Activated T-cell treated with anti-CD3 and anti-CD28 coated beads, Interleukin-2, amount 50 U/mL, for 4 hours (primary cell): ENCODE results near the gene CLN6. TPM values are rescaled to one million over a fixed set of nuclear protein-coding genes. Genes with fewer than 3 reads are reported as not detected.
"Not testable (repeated sequence)": the region's sequence is repeated elsewhere in the genome, so short reads cannot be mapped to it uniquely, and the experiment has no call there.

ENCODE experiments used
- ATAC-seq, 2 donors: fragments of 200-7000 bp; cut with Tn5 transposase; one replicate each; pipeline ENCODE4 v1.10.0; 2021
- DNase-seq: peaks from one replicate; pipeline ENCODE4 v3.0.0-alpha.2; 2020
- H3K27me3 Mint-ChIP-seq: one replicate; pipeline ENCODE4 v1.8.0; 2021; ENCODE audit warnings: low read depth, mixed read lengths
- H3K36me3 Mint-ChIP-seq: one replicate; pipeline ENCODE4 v1.8.0; 2022; ENCODE audit warnings: mixed read lengths; ENCODE audit not compliant: insufficient read depth
- H3K4me1 Mint-ChIP-seq: one replicate; pipeline ENCODE4 v1.8.0; 2021; ENCODE audit warnings: low read depth, mixed read lengths
- H3K4me3 Mint-ChIP-seq: one replicate; pipeline ENCODE4 v1.8.0; 2021; ENCODE audit warnings: mild to moderate bottlenecking, moderate library complexity, mixed read lengths
- H3K9me3 Mint-ChIP-seq: one replicate; pipeline ENCODE4 v1.8.0; 2021; ENCODE audit warnings: mixed read lengths
- total RNA-seq, 3 donors: library from RNA; stranded (reverse); gene quantifications; one replicate each; pipeline ENCODE4 v1.2.1, GENCODE V29; 2021

Gene CLN6
- total RNA-seq, 3 donors from 2014 or later: 82.6 to 94.4 (median 91.3) TPM

DNA sequence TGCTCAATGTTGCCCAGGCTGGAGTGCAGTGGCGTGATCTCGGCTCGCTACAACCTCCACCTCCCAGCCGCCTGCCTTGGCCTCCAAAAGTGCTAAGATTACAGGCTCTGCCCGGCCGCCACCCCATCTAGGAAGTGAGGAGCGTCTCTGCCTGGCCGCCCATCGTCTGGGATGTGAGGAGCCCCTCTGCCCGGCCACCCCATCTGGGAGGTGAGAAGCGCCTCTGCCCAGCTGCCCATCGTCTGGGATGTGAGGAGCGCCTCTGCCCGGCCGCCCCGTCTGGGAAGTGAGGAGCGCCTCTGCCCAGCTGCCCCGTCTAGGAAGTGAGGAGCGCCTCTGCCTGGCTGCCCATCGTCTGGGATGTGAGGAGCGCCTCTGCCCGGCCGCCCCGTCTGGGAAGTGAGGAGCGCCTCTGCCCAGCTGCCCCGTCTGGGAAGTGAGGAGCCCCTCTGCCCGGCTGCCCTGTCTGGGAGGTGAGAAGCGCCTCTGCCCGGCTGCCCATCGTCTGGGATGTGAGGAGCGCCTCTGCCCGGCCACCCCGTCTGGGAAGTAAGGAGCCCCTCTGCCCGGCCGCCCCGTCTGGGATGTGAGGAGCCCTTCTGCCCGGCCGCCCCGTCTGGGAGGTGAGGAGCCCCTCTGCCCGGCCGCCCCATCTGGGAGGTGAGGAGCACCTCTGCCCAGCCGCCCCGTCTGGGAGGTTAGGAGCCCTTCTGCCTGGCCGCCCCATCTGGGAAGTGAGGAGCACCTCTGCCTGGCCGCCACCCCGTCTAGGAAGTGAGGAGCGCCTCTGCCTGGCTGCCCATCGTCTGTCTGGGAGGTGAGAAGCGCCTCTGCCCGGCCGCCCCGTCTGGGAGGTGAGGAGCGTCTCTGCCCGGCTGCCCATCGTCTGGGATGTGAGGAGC is 7.7 kb downstream of the CLN6 start:
- DNase-seq, ATAC-seq, H3K4me3 Mint-ChIP-seq, H3K27me3 Mint-ChIP-seq, H3K36me3 Mint-ChIP-seq, H3K9me3 Mint-ChIP-seq: not testable (repeated sequence)
- peaks cover 11% of the 10 kb centered on the region for H3K4me1 Mint-ChIP-seq

DNA sequence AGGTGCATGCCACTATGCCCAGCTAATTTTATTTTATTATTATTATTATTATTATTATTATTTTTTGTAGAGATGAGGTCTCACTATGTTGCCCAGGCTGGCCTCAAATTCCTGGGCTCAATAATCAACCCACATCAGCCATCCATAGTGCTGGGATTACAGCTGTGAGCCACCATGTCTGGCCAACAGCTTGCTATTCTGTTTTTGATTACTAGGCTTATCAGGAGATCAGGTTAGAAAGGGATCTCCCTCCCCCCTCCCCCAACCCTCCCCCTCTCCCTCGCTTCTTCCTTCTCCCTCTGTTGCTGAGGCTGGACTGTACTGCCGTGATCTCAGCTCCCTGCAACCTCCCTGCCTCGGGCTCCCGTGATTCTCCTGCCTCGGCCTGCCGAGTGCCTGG is 8.6 kb downstream of the CLN6 start:
- H3K36me3 Mint-ChIP-seq: peaks cover 8% of the 10 kb centered on the region
- H3K4me3 Mint-ChIP-seq: no peak overlapping the region
- H3K9me3 Mint-ChIP-seq: no peaks in the 10 kb centered on the region
- no peaks in the 10 kb centered on the region for H3K27me3 Mint-ChIP-seq
- ATAC-seq (no peak), DNase-seq (no peak)
- H3K4me1 Mint-ChIP-seq: peaks cover 8% of the 10 kb centered on the region

DNA sequence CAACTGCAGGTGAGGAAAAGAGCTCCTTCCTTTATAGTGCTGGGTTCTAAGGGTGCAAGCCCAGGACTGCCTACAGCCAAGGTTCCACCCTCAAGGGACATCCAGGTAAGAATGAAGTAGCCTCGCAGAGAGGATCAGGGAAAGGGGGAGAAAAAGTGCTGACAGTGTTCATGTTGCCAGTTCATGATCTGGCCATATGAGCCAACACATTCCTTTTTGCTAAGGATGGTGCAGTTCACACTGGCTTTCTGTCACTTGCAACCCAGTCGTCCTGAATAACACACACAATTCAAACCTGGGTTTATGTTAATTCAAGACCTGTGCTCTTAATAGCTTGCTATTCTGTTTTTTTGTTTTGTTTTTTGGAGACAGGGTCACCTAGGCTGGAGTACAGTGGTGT is 9.0 kb downstream of the CLN6 start:
- H3K9me3 Mint-ChIP-seq: no peaks in the 10 kb centered on the region
- H3K27me3 Mint-ChIP-seq: no peaks in the 10 kb centered on the region
- peaks cover 8% of the 10 kb centered on the region for H3K36me3 Mint-ChIP-seq
- DNase-seq (no peak), ATAC-seq (no peak)
- H3K4me3 Mint-ChIP-seq: no peak overlapping the region
- H3K4me1 Mint-ChIP-seq: peaks cover 8% of the 10 kb centered on the region

DNA sequence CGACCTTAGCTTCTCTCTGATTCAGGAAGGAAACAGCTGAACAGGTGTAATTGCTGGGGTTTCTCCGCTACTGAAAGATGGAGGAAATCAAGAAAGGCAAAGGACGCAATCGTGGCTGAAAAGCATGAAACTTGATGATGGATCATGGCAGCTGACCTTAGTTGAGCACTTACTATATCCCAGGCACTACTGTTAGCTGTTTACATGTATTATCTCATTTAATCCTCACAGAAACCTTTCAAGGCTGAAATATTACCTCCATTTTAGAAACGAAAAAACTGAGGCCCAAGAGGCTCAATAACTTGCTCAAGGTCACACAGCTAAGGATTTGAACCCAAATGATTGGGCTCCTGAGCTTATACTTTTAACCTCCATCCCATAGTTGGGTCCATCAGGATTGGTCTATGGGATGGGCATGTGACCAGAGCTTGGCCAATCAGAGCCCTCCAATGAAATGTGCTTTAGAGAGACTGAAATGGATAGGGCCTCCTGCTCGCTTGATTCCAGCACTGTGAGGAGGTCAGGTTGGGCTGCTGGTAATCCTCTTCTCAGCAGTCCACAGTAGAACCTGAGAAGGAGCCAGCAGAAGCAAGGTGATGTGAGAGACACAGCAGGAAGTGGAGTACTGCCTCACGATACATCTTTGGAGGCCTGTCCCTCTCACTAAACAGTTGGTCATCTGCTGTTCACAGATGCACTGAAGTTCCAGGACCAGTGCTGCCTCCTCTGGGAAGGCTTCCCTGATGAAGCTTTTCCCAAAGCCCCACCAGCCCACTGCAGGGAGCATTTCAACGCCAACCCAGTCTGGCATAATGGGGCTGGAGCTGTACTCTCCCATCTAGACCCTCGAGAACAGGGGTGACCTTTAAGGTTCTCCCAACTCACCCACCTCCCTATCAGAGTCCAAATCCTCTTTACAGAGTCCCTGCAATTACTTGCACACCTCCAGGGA is 10.4 kb downstream of the CLN6 start:
- Mint-ChIP-seq H3K27me3 (no peaks in the 10 kb centered on the region), H3K36me3 (peaks cover 8% of the 10 kb centered on the region), H3K4me1 (no peaks in the 10 kb centered on the region), H3K4me3 (no peak overlapping the region), H3K9me3 (no peaks in the 10 kb centered on the region)
- no peak for DNase-seq
- no peak for ATAC-seq

DNA sequence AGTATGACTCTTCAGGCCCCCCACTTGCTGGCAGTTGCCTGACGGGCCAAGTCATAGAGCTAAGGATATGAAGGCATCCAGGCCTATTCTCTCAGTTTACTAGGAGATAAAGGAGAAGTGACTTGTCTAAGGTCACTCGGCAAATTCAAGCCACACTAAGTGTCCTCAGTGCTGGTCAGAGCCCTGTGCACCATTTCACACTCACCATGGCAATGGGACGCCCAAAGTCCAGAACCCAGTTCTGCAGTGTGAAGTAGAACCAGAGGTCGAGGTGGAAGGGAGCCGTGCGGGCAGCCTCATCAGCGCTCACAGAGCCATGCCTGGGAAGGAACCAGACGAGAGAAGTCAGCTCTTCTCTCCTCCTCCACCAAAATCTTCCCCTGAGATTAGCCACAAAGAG is 11.2 kb downstream of the CLN6 start:
- Mint-ChIP-seq H3K27me3 (no peaks in the 10 kb centered on the region), H3K4me3 (no peak overlapping the region), H3K4me1 (no peaks in the 10 kb centered on the region), H3K36me3 (peaks cover 10% of the 10 kb centered on the region), H3K9me3 (no peaks in the 10 kb centered on the region)
- ATAC-seq (no peak), DNase-seq (no peak)

DNA sequence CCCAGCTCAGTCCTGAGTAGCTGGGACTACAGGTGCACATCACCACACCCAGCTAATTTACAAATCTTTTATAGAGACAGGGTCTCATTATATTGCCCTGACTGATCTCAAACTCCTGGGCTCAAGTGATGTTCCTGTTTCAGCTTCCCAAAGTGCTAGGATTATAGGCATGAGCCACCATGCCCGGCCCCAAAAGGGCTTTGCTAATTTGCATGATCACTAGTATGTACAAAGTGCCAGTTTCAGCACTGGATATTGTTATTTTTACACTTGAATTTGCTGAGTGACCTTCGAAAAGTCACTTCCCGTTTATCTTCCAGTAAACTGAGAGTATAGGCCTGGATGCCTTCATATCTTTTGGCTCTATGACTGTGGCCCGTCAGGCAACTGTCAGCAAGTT is 12.2 kb downstream of the CLN6 start:
- H3K9me3 Mint-ChIP-seq: no peaks in the 10 kb centered on the region
- peaks cover 10% of the 10 kb centered on the region for H3K36me3 Mint-ChIP-seq
- DNase-seq (no peak), ATAC-seq (no peak)
- H3K4me1 Mint-ChIP-seq: no peaks in the 10 kb centered on the region
- no peaks in the 10 kb centered on the region for H3K27me3 Mint-ChIP-seq
- no peak overlapping the region for H3K4me3 Mint-ChIP-seq

DNA sequence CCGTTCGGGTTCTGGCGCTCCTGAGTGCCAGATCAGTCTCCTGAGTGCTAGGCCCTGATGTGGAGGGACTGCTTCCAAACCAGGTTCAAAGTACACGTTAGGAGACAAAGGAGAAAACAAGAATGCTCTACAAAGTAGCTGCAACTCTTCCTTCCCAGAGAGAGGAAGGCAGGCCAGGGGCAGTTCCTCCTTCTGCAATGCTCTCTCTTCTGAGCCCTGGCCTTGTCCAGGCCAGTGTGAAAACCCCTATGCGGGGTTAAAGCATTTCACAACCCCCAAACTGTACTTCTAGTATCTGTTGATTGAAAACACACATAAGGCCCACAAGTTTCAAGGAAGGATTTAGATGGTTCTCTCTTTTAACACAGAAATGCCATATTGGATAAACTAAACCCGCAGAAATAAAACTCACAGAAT is 14.7 kb downstream of the CLN6 start:
- Mint-ChIP-seq H3K9me3 (no peaks in the 10 kb centered on the region), H3K4me1 (peaks cover 4% of the 10 kb centered on the region), H3K36me3 (peaks cover 10% of the 10 kb centered on the region), H3K27me3 (no peaks in the 10 kb centered on the region), H3K4me3 (no peak overlapping the region)
- ATAC-seq (no peak), DNase-seq (no peak)

DNA sequence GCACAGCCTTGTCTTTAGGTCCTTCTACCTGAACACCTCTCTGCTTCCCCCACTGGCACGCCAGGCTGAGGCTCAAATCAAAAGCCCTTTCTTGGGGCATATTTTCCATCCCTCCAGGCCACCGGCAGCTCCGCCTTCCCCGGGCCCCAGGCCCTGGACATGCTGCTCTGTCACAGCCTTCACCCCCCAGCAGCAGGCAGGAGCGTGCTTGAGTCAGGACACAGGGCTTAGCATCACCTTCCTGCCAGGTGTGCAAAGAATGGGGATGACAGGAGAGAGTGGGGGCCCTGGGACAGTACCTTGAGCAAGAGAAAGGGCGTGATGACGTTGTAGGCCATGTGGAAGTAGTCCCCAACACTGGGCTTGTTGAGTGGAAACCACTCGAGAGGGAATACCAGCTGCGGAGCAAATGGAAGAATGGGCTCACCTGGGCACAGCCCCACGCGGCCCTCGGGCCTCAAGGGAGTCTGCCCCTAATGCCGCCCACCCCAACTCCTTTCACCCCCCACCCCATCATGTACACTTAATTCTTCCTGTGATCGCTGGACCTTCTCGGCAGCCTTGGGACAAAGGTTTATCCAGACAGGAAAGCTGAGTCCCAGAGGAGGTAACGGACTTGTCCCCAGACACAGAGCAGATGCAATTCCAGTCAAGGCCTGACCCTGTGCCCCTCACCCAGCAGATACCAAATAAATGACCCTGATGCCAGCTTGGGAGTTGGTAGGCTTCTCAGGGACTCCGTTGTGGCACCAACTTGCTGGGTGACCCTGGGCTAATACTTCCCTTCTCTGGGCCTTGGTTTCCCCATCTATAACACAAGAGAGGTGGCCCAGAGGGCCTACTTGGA is 15.3 kb downstream of the CLN6 start:
- DNase-seq (no peak), ATAC-seq (no peak)
- peaks cover 10% of the 10 kb centered on the region for H3K36me3 Mint-ChIP-seq
- no peaks in the 10 kb centered on the region for H3K27me3 Mint-ChIP-seq
- H3K9me3 Mint-ChIP-seq: no peaks in the 10 kb centered on the region
- H3K4me3 Mint-ChIP-seq: no peak overlapping the region
- H3K4me1 Mint-ChIP-seq: peaks cover 9% of the 10 kb centered on the region

DNA sequence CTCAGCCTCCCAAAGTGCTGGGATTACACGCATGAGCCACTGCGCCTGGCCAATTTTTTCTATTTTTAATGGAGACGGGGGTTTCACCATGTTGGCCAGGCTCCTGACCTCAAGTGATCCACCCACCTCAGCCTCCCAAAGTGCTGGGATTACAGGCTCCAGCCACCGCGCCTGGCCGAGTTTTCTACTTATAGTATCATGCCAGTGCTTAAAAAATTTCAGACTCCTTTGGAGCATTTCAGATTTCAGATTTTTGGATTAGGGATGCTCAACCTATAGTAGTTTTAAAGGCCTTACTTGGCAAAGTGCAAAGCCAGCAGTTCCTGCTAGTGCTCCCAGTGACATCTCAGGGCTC is 16.1 kb downstream of the CLN6 start:
- H3K4me1 Mint-ChIP-seq: peaks cover 13% of the 10 kb centered on the region
- H3K4me3 Mint-ChIP-seq, DNase-seq, H3K9me3 Mint-ChIP-seq, ATAC-seq, H3K36me3 Mint-ChIP-seq, H3K27me3 Mint-ChIP-seq: not testable (repeated sequence)

DNA sequence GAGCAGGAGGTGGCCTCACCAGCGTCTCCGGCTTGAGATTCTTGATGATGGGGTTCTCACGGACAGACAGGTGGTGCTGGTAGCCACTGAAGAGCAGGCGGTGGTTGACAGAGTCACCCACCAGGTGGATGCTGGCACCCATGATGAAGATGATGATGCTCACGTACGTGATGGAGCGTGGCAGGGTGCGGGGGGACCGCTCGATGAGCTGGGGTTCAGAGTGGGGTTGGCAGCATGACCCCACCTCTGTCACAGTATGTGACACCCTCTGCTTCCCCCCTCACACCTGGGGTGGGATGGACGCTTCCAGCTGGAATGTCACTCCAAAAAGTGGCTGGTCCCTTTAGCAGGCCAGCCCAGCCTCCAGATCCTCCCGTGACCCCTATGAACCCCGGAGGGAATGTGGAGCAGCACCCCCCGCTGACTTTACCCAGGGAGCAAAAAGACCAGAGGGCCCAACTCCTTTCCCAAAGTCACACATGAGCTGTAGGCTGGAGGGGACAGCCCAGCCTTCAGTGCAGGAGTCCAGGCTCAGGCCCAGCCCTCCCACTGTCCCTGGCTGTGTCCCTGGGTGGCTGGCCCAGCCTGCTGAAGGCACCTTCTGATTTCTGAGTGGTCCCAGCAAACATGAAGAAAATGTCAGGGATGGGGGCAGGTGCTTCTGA is 17.7 kb downstream of the CLN6 start:
- no peak for ATAC-seq
- H3K4me3 Mint-ChIP-seq: no peak overlapping the region

DNA sequence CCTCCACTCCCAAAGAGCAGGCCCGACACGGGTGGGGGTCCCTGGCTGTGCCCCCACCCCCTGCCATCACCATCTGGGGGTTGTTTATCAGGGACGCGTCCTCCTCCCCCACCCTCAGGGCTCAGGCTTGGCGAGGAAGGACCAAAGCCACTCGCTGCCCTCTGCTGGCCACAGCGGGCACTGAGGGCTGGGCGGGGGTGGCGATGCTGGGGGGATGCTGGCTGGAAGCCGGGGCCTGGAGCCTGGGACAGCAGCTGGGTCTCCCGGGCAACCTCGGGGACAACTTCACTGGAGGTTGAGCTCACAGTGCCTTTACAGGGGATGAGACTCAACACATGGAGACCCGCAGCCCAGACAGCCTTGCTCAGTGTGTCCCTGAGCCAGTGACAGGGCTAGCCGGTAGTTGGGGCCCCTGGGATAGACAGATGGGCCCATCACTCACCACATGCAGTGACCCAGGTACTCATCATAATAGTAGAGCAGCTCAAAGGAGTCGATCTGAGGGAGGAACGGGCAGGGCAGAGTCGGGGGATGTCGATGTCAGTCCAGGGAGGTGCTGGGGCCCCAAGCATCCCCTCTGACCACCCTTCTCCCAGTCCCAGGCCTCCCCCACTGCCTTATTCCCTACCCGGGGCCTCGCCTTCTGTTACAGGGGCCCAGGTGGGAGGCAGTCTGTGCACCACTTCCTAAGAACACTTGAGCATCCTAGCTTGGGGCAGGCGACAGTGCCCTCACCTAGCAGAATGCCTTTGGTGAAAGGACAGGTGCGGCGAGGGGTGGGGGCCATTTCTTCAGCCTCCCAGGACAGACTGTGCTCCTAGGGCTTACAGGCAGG is 18.5 kb downstream of the CLN6 start:
- Mint-ChIP-seq H3K4me1 (peaks cover 20% of the 10 kb centered on the region), H3K4me3 (no peak overlapping the region), H3K36me3 (peaks cover 2% of the 10 kb centered on the region), H3K27me3 (no peaks in the 10 kb centered on the region), H3K9me3 (no peaks in the 10 kb centered on the region)
- peak; percentile 50 for DNase-seq
- peak; percentile 27 to 55 for ATAC-seq

More for the DNA sequence above, 17.7 kb downstream of the CLN6 start:
- Mint-ChIP-seq H3K9me3 (no peaks in the 10 kb centered on the region), H3K36me3 (peaks cover 2% of the 10 kb centered on the region), H3K4me1 (peaks cover 16% of the 10 kb centered on the region), H3K27me3 (no peaks in the 10 kb centered on the region)
- no peak for DNase-seq

DNA sequence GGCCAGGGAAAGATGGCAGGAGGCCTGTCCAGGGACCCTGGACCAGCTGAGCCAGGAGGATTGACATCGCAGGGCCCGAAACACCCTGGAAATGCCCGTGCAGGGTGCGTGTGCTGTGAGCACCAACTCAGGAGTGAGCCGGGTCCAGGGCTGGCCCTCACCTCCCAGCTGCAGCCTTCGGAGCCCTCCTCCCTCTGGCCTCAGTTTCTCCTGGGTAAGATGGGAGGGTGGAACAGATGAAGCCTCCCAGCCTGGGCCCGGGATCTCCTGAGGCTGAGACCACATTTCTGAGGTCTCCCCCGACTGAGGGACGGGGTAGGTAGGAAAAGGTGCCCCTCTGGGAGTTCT is 19.1 kb downstream of the CLN6 start:
- Mint-ChIP-seq H3K9me3 (no peaks in the 10 kb centered on the region), H3K4me1 (peaks cover 21% of the 10 kb centered on the region), H3K36me3 (peaks cover 2% of the 10 kb centered on the region), H3K4me3 (no peak overlapping the region), H3K27me3 (no peaks in the 10 kb centered on the region)
- ATAC-seq (no peak), DNase-seq (no peak)
